H1 (cell line): ENCODE results near the gene ASPN.

Source experiments
- MAX ChIP-seq: IDR thresholded peaks from 2 replicates; pipeline ENCODE4 v1.6.1; 2012; ENCODE audit warnings: inconsistent platforms
- POLR2A ChIP-seq, 2 experiments: IDR thresholded peaks; 1 replicate in 1 of 2; 2 replicates in 1 of 2; pipeline ENCODE4 v1.6.1; 2011; ENCODE audit warnings: low read depth in 2 of 2, low read length in 2 of 2, mild to moderate bottlenecking in 2 of 2; ENCODE audit errors: control extremely low read depth in 1 of 2
- TF ChIP-seq, protein P1 (sequence below), 3 experiments: IDR thresholded peaks; 1 replicate in 2 of 3; 2 replicates in 1 of 3; pipeline versions ENCODE4 v1.5.1 to v1.6.1; 2011; ENCODE audit warnings: low read length in 3 of 3, mild to moderate bottlenecking in 3 of 3, inconsistent platforms in 2 of 3, low read depth in 1 of 3, moderate library complexity in 1 of 3; ENCODE audit not compliant: insufficient read depth in 1 of 3; ENCODE audit errors: control extremely low read depth in 1 of 3

DNA sequence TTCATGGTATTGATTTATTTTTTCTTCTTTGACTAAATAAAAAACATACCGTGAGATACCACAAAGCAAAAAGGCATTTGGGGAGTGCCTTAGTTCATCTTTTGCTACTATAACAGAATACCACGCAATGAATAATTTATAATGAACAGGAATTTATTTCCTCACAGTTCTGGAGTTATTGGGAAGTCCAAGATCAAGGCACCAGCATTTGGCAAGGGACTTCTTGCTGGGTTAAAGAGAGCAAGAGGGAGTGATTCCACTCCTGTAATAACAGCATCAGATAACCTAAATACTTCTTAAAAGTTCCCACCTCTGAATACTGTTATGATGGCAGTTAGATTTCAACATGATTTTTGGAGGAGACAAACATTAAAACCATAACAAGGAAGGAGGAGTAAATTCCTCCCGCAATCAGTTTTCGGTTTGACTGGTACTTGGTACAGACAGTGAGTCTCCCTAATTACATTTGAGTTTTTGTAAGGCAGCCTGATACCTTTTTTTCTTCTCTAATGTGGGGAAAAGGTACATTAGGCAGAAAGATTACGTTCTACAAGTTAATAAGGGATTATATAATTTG is 49.2 kb downstream of the ASPN start:
- TF ChIP-seq, protein P1, sequence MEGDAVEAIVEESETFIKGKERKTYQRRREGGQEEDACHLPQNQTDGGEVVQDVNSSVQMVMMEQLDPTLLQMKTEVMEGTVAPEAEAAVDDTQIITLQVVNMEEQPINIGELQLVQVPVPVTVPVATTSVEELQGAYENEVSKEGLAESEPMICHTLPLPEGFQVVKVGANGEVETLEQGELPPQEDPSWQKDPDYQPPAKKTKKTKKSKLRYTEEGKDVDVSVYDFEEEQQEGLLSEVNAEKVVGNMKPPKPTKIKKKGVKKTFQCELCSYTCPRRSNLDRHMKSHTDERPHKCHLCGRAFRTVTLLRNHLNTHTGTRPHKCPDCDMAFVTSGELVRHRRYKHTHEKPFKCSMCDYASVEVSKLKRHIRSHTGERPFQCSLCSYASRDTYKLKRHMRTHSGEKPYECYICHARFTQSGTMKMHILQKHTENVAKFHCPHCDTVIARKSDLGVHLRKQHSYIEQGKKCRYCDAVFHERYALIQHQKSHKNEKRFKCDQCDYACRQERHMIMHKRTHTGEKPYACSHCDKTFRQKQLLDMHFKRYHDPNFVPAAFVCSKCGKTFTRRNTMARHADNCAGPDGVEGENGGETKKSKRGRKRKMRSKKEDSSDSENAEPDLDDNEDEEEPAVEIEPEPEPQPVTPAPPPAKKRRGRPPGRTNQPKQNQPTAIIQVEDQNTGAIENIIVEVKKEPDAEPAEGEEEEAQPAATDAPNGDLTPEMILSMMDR (IDR thresholded peaks at IDR 0.05; ENCODE audit: control extremely low read depth in 1 of 3, insufficient read depth in 1 of 3, low read depth in 1 of 3, low read length in 3 of 3), result no peak
- TF ChIP-seq MAX, result no peak
- TF ChIP-seq POLR2A (IDR thresholded peaks at IDR 0.05; ENCODE audit: control extremely low read depth in 1 of 2, low read depth in 2 of 2, low read length in 2 of 2), result no peak
